Stimulated activated CD8-positive, alpha-beta memory T cell treated with anti-CD3 and anti-CD28 coated beads, Interleukin-12 subunit alpha, Interleukin-12 subunit beta, amount 100 ng/mL, for 24 hours (primary cell): ENCODE data around the gene BMERB1.
"Not testable (repeated sequence)": the region's sequence is repeated elsewhere in the genome, so short reads cannot be mapped to it uniquely, and the experiment has no call there.

Experiments
- DNase-seq: peaks from one replicate; pipeline ENCODE4 v3.0.0-alpha.2; 2020; ENCODE audit errors: extremely low read depth

Gene BMERB1

GRCh38 chr16:15559176-15559575 is 124.8 kb downstream of the BMERB1 start:
- DNase-seq: no peak

- no peak for DNase-seq
Measured at GRCh38 chr16:15564604-15565339, 130.4 kb downstream of the BMERB1 start.

- no peak for DNase-seq
Measured at GRCh38 chr16:15566095-15566494, 131.7 kb downstream of the BMERB1 start.

- DNase-seq: no peak
Measured at GRCh38 chr16:15567823-15568222, 133.4 kb downstream of the BMERB1 start.

- DNase-seq: not testable (repeated sequence)
Measured at GRCh38 chr16:15570666-15571065, 136.3 kb downstream of the BMERB1 start.

- no peak for DNase-seq
Measured at GRCh38 chr16:15571557-15571956, 137.2 kb downstream of the BMERB1 start.

GRCh38 chr16:15572329-15573001 is 138.1 kb downstream of the BMERB1 start:
- no peak for DNase-seq

GRCh38 chr16:15573274-15573895 is 139.0 kb downstream of the BMERB1 start:
- no peak for DNase-seq

GRCh38 chr16:15573896-15574613 is 139.7 kb downstream of the BMERB1 start:
- not testable (repeated sequence) for DNase-seq

GRCh38 chr16:15574614-15574948 is 140.2 kb downstream of the BMERB1 start:
- DNase-seq: no peak

GRCh38 chr16:15575293-15576049 is 141.1 kb downstream of the BMERB1 start:
- no peak for DNase-seq

- DNase-seq: no peak
Measured at GRCh38 chr16:15576960-15577958, 142.9 kb downstream of the BMERB1 start.

- no peak for DNase-seq
Measured at GRCh38 chr16:15578824-15579223, 144.4 kb downstream of the BMERB1 start.

GRCh38 chr16:15581127-15581815 is 146.9 kb downstream of the BMERB1 start:
- DNase-seq: no peak

- no peak for DNase-seq
Measured at GRCh38 chr16:15583526-15583925, 149.1 kb downstream of the BMERB1 start.

- DNase-seq: no peak
Measured at GRCh38 chr16:15585956-15586355, 151.6 kb downstream of the BMERB1 start.

GRCh38 chr16:15586716-15587115 is 152.3 kb downstream of the BMERB1 start:
- no peak for DNase-seq

- no peak for DNase-seq
Measured at GRCh38 chr16:15587152-15587825, 152.9 kb downstream of the BMERB1 start.

GRCh38 chr16:15592324-15592723 is 157.9 kb downstream of the BMERB1 start:
- no peak for DNase-seq
